HG03469 (cell line): Measurements from ENCODE around the gene LDLR.
"Not testable (repeated sequence)": the region's sequence is repeated elsewhere in the genome, so short reads cannot be mapped to it uniquely, and the experiment has no call there.

Experiments used
- ATAC-seq: cut with Tn5 transposase; IDR thresholded peaks from one replicate; pipeline ENCODE4 v1.9.1; 2021; ENCODE audit warnings: mild to moderate bottlenecking, moderate library complexity, moderate number of reproducible peaks; ENCODE audit not compliant: unreplicated experiment

Gene LDLR

GRCh38 chr19:11103667-11104066 is 14.4 kb downstream of the LDLR start:
- not testable (repeated sequence) for ATAC-seq

GRCh38 chr19:11105014-11105636 is 15.9 kb downstream of the LDLR start:
- no peak for ATAC-seq

- no peak for ATAC-seq
Measured at GRCh38 chr19:11106477-11106876, 17.2 kb downstream of the LDLR start.

GRCh38 chr19:11108746-11109145 is 19.5 kb downstream of the LDLR start:
- no peak for ATAC-seq

GRCh38 chr19:11111117-11111770 is 22.0 kb downstream of the LDLR start:
- no peak for ATAC-seq

- no peak for ATAC-seq
Measured at GRCh38 chr19:11111771-11112144, 22.5 kb downstream of the LDLR start.

- ATAC-seq: no peak
Measured at GRCh38 chr19:11113140-11113708, 24.0 kb downstream of the LDLR start.

- ATAC-seq: no peak
Measured at GRCh38 chr19:11115042-11115441, 25.8 kb downstream of the LDLR start.

GRCh38 chr19:11115895-11116446 is 26.7 kb downstream of the LDLR start:
- ATAC-seq: no peak

- no peak for ATAC-seq
Measured at GRCh38 chr19:11116507-11116906, 27.2 kb downstream of the LDLR start.

- ATAC-seq: not testable (repeated sequence)
Measured at GRCh38 chr19:11121963-11122362, 32.7 kb downstream of the LDLR start.

- ATAC-seq: no peak
Measured at GRCh38 chr19:11123114-11123513, 33.9 kb downstream of the LDLR start.

- not testable (repeated sequence) for ATAC-seq
Measured at GRCh38 chr19:11124157-11124556, 34.9 kb downstream of the LDLR start.

GRCh38 chr19:11125994-11126685 is 36.9 kb downstream of the LDLR start:
- ATAC-seq: no peak

GRCh38 chr19:11127905-11128304 is 38.6 kb downstream of the LDLR start:
- no peak for ATAC-seq

- no peak for ATAC-seq
Measured at GRCh38 chr19:11130824-11131455, 41.7 kb downstream of the LDLR start.

- no peak for ATAC-seq
Measured at GRCh38 chr19:11131471-11131870, 42.2 kb downstream of the LDLR start.

- ATAC-seq: no peak
Measured at GRCh38 chr19:11136400-11137101, 47.3 kb downstream of the LDLR start.

GRCh38 chr19:11137542-11138384 is 48.5 kb downstream of the LDLR start:
- ATAC-seq: no peak
